Measurements from ENCODE around the gene SLC22A3.

GRCh38 chr6:160428818-160429619 is 80.8 kb downstream of the SLC22A3 start:
- TF ChIP-seq, protein P1, sequence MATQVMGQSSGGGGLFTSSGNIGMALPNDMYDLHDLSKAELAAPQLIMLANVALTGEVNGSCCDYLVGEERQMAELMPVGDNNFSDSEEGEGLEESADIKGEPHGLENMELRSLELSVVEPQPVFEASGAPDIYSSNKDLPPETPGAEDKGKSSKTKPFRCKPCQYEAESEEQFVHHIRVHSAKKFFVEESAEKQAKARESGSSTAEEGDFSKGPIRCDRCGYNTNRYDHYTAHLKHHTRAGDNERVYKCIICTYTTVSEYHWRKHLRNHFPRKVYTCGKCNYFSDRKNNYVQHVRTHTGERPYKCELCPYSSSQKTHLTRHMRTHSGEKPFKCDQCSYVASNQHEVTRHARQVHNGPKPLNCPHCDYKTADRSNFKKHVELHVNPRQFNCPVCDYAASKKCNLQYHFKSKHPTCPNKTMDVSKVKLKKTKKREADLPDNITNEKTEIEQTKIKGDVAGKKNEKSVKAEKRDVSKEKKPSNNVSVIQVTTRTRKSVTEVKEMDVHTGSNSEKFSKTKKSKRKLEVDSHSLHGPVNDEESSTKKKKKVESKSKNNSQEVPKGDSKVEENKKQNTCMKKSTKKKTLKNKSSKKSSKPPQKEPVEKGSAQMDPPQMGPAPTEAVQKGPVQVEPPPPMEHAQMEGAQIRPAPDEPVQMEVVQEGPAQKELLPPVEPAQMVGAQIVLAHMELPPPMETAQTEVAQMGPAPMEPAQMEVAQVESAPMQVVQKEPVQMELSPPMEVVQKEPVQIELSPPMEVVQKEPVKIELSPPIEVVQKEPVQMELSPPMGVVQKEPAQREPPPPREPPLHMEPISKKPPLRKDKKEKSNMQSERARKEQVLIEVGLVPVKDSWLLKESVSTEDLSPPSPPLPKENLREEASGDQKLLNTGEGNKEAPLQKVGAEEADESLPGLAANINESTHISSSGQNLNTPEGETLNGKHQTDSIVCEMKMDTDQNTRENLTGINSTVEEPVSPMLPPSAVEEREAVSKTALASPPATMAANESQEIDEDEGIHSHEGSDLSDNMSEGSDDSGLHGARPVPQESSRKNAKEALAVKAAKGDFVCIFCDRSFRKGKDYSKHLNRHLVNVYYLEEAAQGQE (IDR thresholded peaks at IDR 0.05), result no peak
- TF ChIP-seq EHF (CRISPR knock-in tag; IDR thresholded peaks at IDR 0.05) (no peak), EHMT2 (IDR thresholded peaks at IDR 0.05; ENCODE audit: low read depth) (no peak), POLR2A (IDR thresholded peaks at IDR 0.05; ENCODE audit: low read length) (no peak), CEBPB (IDR thresholded peaks at IDR 0.05) (no peak)
- TF ChIP-seq, protein P2, sequence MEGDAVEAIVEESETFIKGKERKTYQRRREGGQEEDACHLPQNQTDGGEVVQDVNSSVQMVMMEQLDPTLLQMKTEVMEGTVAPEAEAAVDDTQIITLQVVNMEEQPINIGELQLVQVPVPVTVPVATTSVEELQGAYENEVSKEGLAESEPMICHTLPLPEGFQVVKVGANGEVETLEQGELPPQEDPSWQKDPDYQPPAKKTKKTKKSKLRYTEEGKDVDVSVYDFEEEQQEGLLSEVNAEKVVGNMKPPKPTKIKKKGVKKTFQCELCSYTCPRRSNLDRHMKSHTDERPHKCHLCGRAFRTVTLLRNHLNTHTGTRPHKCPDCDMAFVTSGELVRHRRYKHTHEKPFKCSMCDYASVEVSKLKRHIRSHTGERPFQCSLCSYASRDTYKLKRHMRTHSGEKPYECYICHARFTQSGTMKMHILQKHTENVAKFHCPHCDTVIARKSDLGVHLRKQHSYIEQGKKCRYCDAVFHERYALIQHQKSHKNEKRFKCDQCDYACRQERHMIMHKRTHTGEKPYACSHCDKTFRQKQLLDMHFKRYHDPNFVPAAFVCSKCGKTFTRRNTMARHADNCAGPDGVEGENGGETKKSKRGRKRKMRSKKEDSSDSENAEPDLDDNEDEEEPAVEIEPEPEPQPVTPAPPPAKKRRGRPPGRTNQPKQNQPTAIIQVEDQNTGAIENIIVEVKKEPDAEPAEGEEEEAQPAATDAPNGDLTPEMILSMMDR (IDR thresholded peaks at IDR 0.05), result no peak
